Skeletal muscle cell (primary cell): Measurements from ENCODE around the gene TEX29.

Experiments
- DNase-seq: peaks from one replicate; pipeline ENCODE4 v3.0.0-alpha.2; 2010; ENCODE audit warnings: low read depth
- H3K4me3 ChIP-seq: 2 replicates; pipeline ENCODE4 v1.5.1; 2011; ENCODE audit warnings: low read depth, mild to moderate bottlenecking, control low read depth, low read length, moderate library complexity

The TEX29 gene

GRCh38 chr13:111319998-111320911 is at the start of gene TEX29:
Gene TEX29, plus strand, starts transcription at chr13:111320642. Its CDS starts 249 bp downstream, at chr13:111320891.
- H3K4me3 ChIP-seq = no peak within 1 kb of the TSS
- no peak for DNase-seq

GRCh38 chr13:111270765-111271698 is 49.4 kb upstream of the TEX29 start:
- H3K4me3 ChIP-seq = no peak overlapping the region
- DNase-seq = no peak

- H3K4me3 ChIP-seq = no peak overlapping the region
- no peak for DNase-seq
These were observed 48.3 kb upstream of the TEX29 start for GRCh38 chr13:111272117-111272516.

GRCh38 chr13:111275382-111275781 is 45.1 kb upstream of the TEX29 start:
- H3K4me3 ChIP-seq = no peak overlapping the region
- no peak for DNase-seq

DNA sequence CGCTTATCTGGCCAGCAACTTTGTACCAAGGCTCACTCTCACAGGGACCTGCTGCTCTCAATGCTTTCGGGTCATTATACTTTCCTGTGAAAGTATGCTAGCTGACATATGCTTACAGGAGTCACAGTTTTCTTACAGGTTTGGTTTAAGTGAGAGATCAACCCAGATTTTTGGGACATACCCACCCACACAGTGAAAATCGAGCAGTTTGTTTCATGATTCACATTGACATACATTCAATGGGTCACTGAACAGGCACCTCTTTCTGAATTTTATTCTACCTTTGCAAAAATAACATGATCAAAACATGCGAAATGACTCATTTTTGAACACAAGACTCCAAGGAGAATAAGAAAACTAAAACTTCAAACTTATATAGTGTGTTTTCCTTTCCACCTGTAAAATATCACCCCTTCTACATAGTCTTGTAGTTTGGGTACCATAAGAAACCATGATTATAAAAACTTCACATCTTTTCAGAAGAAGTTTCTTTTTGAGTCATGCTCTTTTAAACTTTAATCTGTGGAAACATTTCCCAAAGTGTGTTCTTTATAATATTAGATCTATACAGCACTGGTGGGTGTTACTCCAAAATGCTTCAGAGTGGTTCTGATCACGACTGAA is 44.3 kb upstream of the TEX29 start:
- H3K4me3 ChIP-seq = no peak overlapping the region
- no peak for DNase-seq

DNA sequence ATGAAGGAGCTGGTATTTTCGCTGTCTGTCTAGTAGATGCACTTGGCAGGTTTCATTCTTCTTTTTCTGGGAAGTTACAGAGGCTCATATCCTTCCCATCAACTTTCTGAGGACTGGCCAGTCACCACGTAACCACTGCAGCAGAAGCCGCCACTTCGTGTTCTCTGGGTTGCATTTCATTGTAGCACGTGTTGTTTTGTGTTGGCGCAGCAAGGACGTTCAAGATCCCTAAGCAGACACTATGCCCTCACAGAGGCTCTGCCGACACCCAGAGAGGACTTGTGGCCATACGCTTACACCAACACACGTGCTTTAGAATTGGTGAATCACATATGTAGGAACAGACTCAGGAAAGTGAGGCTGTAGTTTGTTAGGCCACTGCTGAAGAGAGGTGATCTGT is 42.2 kb upstream of the TEX29 start:
- no peak overlapping the region for H3K4me3 ChIP-seq
- DNase-seq = no peak

DNA sequence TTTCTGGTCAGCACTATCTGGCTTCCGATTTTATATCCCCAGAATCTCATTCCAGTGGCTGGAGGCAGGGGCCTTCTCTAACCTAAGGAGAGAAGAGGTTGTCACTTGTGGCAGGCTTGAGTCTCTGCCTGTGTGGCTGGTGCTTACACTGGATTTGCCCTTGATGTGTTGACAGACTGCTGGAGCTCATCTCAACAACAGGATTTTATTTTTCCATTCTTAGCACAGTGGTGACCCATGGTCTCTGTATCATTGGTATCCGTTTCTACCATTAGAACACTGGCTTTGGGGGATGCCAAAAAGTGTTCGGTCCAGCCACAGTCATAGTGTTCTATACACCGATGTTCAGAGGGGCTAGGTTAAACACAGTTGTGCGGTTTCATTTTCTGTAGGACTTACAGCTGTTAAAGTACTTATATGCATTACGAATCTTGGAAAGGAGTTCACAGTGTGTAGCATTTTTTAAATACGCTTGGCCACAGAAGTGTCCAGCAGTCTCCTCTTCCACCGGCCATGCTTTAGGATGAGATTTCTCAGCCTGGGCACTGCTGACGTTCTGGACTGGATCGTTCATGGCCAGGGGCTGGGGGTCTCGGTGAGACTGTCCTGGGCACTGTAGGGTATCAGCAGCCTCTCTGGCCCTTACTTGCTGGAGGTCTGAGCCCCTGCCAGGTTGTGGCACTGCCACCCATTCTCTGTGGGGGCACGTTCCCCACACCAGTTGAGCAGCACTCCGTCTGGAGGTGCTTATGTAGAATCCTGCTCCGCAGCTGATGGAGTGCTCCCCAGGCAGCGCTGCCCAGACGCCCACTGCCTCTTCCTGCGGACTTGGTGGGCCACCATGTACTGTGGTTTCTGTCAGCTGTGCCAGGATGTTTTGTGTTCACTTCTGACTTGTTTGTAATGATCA is 41.4 kb upstream of the TEX29 start:
- DNase-seq = no peak
- H3K4me3 ChIP-seq = no peak overlapping the region

DNA sequence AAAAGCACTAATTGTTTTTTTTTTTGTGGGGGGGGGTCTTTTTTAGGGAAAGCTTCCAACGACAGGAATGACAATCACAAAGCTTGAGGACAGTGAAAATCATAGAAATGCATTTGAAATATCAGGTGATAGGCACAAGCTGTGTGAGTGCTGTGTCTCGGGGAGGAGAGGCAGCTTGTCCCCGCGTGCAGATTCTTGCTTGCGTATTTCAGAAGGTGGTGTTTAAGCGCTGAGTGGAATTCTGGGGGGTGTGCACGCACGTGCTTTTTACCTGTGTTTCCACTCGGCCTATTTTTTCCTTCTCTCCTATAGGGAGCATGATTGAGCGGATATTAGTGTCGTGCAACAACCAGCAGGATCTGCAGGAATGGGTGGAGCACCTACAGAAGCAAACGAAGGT is 40.2 kb upstream of the TEX29 start:
- no peak for DNase-seq
- H3K4me3 ChIP-seq = no peak overlapping the region

GRCh38 chr13:111280681-111281585 is 39.5 kb upstream of the TEX29 start:
- no peak overlapping the region for H3K4me3 ChIP-seq
- no peak for DNase-seq

GRCh38 chr13:111281751-111282311 is 38.6 kb upstream of the TEX29 start:
- DNase-seq = no peak
- H3K4me3 ChIP-seq = no peak overlapping the region

DNA sequence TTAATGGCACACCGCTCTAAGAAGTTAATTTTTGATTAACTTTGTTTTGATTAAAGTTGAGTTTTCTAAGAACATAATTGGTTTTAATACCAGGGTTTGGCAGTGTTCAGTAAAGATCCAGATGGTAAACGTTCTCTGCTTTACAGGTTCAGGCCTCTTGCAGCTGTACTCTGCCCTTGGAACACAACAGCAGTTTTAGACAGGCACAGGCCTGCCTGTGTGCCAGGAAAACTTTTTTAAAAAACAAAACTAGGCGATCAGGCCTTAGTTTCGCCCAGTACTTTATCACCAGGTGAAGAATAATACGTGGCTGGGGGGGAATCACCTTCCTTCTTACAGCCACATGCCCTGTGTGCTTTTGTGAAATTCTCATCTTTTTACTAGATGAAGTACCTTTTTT is 38.0 kb upstream of the TEX29 start:
- DNase-seq = no peak
- H3K4me3 ChIP-seq = no peak overlapping the region

DNA sequence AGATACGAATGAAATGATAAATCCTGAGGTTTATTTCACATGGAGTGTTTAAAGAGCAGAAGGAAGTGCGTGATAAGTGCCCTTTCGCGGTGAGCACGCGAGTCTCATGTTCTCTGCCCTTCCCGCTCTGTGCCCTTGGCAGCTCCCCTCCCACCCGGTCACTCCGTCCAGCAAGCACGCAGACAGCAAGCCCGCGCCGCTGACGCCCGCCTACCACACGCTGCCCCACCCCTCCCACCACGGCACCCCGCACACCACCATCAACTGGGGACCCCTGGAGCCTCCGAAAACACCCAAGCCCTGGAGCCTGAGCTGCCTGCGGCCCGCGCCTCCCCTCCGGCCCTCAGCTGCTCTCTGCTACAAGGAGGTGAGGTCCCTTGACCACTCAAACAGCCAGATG is 37.4 kb upstream of the TEX29 start:
- no peak for DNase-seq
- H3K4me3 ChIP-seq = no peak overlapping the region

GRCh38 chr13:111283457-111283856 is 37.0 kb upstream of the TEX29 start:
- DNase-seq = no peak
- no peak overlapping the region for H3K4me3 ChIP-seq

DNA sequence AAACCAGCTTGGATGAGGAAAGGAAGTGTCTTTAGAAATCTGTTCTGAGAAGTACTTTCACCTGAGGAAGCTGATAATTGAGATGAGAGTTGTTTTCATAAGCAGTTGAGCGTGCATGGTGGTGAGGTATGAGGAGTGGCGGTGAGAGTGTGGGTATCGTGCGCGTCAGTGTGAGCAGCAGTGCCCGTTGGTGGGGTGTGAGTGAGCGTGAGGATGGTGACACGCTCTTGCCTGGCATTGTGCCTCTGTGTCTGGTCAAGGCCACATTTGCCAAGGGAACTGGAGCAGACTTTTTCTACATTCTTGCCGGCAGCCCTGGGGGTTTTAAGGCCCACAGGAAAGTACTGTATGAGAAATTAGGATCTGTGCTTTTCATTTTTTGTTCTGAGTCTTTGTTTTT is 36.5 kb upstream of the TEX29 start:
- no peak overlapping the region for H3K4me3 ChIP-seq
- DNase-seq = no peak

DNA sequence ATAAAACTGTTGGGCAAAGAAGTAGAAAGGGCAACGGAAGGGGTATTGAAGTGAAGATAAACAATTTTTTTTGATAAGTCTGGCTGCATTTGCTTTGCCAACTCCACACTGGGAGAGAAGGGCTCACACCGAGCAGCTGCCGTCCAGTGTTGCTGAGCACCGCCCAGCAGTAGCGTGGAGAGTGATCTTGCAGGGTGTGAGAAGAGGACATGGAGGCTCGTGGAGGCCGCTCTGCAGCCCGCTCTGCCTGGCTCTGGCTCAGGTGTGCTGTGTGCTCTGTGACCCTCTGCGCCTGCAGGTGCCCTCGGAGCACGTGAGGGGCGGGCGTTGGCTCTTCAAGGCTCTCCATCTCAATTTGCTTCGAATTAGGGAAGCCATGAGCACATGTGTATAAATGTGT is 35.9 kb upstream of the TEX29 start:
- DNase-seq = no peak

DNA sequence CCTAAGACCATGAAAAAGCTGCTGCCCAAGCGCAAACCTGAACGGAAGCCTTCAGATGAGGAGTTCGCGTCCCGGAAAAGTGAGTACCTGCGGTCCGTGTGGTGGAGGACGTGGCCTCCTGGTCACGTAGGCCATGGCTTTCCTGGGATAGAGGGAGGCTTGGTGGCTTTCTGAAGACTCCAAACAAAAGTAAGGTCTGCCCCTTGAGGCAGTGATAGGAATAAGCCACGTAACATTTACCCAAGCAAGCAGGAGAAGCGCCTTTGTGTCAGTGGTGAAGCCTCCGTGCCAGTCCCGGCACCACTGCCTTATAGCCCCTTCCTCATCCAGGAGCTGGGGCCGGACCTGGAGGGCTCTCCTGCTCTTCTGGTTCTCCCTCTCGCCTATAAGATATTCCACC is 34.3 kb upstream of the TEX29 start:
- H3K4me3 ChIP-seq = no peak overlapping the region
- DNase-seq = no peak

More for the DNA sequence above, 35.9 kb upstream of the TEX29 start:
- no peak overlapping the region for H3K4me3 ChIP-seq

DNA sequence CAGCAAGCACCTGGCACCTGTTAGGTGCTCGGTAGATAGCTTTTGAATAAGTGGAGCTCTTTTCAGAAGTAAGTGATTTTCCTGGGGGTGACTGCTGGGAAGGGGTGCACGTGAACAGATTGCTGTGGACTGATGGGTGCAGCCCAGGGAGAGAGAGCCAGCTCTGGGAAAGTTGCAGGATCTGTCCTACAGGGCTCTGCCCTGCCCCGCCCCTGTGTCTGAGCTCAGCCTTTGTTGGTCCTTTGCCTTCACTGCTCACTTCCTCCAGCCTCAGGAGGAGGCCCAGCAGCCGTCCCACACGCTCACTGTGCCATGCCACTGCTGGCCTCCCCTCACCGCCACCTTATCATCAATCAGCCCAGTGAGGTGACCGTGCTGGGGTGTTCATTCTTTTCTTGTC is 33.7 kb upstream of the TEX29 start:
- no peak for DNase-seq
- H3K4me3 ChIP-seq = no peak overlapping the region

GRCh38 chr13:111287201-111287600 is 33.2 kb upstream of the TEX29 start:
- no peak overlapping the region for H3K4me3 ChIP-seq
- no peak for DNase-seq
